HG03558 (cell line): ENCODE results near the gene TCERG1L.
"Not testable (repeated sequence)": the region's sequence is repeated elsewhere in the genome, so short reads cannot be mapped to it uniquely, and the experiment has no call there.

Source experiments
- ATAC-seq: cut with Tn5 transposase; IDR thresholded peaks from one replicate; pipeline ENCODE4 v1.9.1; 2021; ENCODE audit warnings: moderate number of reproducible peaks; ENCODE audit not compliant: unreplicated experiment; ENCODE audit errors: extremely low read depth

Gene TCERG1L

GRCh38 chr10:131154306-131155025 lies 157.1 kb downstream of the TCERG1L start:
- ATAC-seq, result no peak

DNA sequence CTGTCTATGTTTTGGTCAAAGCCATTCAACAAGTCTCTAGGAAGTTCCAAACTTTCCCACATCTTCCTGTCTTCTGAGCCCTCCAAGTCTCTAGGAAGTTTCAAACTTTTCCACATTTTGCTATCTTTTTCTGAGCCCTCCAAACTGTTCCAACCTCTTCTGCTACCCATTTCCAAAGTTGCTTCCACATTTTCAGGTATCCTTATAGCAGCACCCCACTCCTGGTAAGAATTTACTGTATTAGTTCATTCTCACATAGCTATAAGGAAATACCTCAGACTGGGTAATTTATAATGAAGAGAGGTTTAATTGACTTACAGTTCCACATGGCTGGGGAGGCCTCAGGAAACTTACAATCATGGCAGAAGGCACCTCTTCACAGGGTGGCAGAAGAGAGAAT lies 159.1 kb downstream of the TCERG1L start:
- not testable (repeated sequence) for ATAC-seq

GRCh38 chr10:131150126-131150525 lies 161.4 kb downstream of the TCERG1L start:
- no peak for ATAC-seq

DNA sequence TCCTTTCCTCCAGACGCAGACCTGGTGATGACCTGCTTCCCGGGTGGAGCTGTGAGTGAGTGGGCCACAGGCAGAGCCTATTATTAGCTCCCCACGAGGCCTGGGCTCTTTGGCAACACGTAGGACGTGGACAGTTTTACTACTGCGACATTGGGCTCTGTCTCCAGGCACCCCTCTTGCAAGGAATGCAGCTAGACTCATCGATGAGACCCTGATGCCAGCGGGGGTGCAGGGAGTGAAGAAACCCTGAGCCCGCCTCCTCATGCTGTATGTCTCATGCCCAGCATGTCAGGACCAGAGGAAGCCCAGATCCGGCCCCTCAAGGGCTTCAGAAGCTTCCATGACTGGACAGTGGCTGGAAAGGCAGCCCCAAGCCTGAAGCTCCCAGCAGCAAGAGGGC lies 161.9 kb downstream of the TCERG1L start:
- no peak for ATAC-seq

DNA sequence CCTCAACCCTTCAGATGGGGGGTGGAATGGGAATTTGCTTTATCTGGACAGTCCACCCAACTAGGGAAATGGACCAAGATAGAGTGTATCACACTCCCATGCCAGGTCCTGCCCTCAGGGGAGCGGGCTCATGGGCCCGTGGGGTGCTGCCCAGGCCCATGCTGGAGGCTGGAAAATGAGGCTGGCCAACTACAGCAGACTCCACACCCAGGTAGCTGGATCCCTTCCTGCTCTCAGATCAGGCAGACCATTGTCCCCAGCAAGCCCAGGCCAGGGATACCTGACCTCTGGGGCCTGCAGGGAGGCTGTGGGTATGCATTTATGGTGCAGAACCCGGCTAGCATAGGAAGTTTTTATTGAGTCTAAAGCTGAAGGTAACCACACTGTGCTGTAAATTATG lies 162.4 kb downstream of the TCERG1L start:
- ATAC-seq, result no peak

- no peak for ATAC-seq
Measured at GRCh38 chr10:131148270-131148669, 163.3 kb downstream of the TCERG1L start.

GRCh38 chr10:131147301-131147975 lies 164.1 kb downstream of the TCERG1L start:
- no peak for ATAC-seq

GRCh38 chr10:131146790-131147189 lies 164.7 kb downstream of the TCERG1L start:
- no peak for ATAC-seq

GRCh38 chr10:131145756-131146155 lies 165.8 kb downstream of the TCERG1L start:
- no peak for ATAC-seq

DNA sequence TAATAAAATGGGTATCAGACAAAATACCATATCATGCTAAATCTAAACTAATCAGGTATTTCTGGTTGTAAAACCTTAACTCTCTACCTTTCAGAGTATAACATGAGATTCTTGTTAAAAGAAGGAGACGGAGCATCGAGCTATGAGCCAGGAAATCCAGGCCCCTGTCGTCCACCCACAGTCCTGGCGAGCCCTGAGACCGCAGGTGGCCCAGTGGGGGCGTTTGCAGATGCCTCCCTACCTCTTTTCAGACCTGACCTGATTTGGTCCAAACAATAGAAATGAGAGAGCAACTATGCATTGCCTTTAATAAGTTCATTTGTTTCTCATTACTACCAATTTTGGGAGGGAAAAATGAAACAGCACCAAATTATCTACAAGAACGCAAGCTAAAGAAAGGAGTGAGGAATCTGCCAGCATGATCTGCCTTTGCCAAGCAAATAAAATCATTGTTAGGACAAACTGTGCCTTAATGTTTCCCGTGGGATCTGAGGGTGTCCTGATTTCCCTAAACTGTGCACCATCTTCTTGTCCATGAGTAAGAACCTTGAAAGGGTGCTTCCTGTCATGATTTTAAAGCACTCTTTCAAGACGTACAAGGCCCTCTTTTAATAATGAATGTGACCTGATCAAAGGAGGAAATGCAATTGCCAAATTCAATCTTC lies 166.7 kb downstream of the TCERG1L start:
- ATAC-seq, result no peak

DNA sequence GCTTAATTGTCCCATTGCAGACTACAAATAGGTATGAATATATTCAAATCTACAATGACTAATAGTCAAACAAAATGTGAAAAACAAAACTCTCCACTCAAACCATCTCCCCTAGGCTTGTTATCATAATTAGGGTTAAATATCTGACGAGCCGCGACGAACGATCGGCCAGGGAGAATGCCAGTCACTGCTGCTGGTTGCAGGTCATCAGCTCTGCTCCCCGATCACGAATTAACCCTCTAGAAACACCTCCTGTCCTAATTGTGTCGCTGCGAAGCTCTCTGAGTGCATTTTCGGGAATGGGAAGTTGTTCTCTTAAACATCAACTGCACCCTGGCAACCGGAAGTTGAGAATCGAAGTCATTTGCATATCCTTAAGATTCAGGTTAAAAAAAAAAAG lies 167.3 kb downstream of the TCERG1L start:
- no peak for ATAC-seq

- ATAC-seq, result no peak
Measured at GRCh38 chr10:131143425-131144165, 167.9 kb downstream of the TCERG1L start.

DNA sequence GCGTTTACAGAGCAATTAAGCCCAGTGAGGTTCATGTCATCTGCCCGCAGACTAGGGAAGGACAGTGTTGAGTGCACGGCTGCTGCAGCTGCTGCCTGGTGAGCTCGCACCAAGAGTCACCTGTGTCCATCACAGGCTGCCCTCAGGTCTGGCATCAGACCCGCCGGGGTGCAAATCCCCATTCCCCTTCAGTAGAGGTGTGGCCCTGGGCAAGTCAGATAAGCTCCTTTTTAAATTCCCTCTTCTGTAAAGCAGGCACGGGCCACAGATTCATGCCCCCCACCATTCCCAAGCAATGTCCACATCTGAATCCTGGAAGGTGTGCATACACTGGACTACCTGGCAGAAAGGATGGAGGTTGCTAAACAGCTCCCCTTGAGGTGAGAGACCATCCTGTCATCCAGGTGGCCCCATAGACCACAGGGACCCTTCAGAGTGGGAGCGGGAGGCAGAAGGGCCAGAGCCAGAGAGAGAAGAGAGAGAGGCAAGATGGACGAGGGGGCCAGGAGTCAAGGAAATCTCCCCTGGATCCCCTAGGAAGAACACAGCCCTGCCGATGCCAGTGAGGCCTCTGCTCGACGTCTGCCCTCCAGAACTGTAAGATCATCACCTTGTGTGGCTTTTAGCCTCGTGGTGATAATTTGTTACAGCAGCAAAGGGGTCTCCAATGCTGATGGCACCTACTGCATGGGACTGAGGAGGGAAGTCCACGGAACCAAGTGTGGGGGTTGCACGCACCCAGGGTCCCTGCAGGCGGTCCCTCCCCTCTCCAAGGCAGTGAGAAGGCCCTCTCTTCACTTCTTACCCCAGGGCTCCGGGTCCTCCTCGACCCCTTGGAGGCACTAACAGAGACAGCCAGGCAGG lies 168.8 kb downstream of the TCERG1L start:
- no peak for ATAC-seq

GRCh38 chr10:131141645-131142516 lies 169.6 kb downstream of the TCERG1L start:
- ATAC-seq, result no peak

GRCh38 chr10:131141207-131141606 lies 170.3 kb downstream of the TCERG1L start:
- ATAC-seq, result no peak

- ATAC-seq, result no peak
Measured at GRCh38 chr10:131140606-131141005, 170.9 kb downstream of the TCERG1L start.

GRCh38 chr10:131137223-131137622 lies 174.3 kb downstream of the TCERG1L start:
- no peak for ATAC-seq

GRCh38 chr10:131136336-131136735 lies 175.2 kb downstream of the TCERG1L start:
- ATAC-seq, result not testable (repeated sequence)

- no peak for ATAC-seq
Measured at GRCh38 chr10:131135716-131136115, 175.8 kb downstream of the TCERG1L start.
